ENCODE results near the gene RIT1. TPM values are rescaled to one million over a fixed set of nuclear protein-coding genes. Genes with fewer than 3 reads are reported as not detected.

RIT1 gene
- total and polyA plus RNA-seq, 7 donors = 13.1 to 23.2 (median 16.6) TPM

DNA sequence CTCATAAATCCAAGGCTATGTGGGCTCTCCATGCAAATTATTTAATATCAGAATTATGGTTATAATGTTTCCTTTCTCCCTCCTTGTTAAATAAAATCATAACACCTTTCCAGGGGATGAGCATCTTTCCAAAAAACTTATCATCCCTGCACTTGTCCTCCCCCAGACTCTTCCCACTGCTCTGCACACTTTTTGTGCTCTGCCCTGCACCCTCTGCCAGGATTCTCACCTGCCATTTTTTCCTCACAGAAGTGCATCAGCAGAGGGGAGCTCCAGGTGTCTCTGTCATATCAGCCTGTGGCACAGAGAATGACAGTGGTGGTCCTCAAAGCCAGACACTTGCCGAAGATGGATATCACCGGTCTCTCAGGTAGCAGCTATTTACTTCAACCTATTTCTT, 30.9 kb downstream of the RIT1 start:
- Histone ChIP-seq H3K9me3 (no peaks in the 10 kb centered on the region), H3K4me3 (no peak overlapping the region), H3K27me3 (no peaks in the 10 kb centered on the region), H3K4me1 (no peaks in the 10 kb centered on the region), H3K27ac (no peak overlapping the region), H3K36me3 (peaks cover 0 to 28% (median 0%) of the 10 kb centered on the region in 4 donors)
- intact Hi-C loops (cut with DNase I) = no loop called here
- no peak for DNase-seq
- TF ChIP-seq POLR2A (IDR thresholded peaks at IDR 0.05) = no peak
- 94 to 98% methylated on average over 2 of the region's 2 CpGs for WGBS, 2 donors

DNA sequence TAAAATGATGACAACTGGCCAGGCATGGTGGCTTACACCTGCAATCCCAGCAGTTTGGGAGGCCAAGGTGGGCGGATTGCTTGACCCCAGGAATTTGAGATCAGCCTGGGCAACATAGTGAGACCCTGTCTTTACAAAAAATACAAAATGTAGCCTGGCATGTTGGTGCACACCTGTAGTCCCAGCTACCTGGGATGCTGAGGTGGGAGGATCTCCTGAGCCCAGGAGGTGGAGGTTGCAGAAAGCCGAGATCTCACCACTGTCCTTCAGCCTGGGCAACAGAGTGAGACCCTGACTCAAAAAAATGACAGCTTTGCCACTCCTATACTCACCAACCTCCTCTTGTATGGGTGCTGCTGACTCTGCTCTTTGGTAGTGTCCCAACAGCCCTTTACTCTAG, 33.2 kb downstream of the RIT1 start:
- DNase-seq = no peak
- H3K9me3 ChIP-seq = no peaks in the 10 kb centered on the region
- H3K4me1 ChIP-seq = peaks cover 0 to 3% (median 0%) of the 10 kb centered on the region in 4 donors
- peaks cover 0 to 21% (median 0%) of the 10 kb centered on the region in 4 donors for H3K36me3 ChIP-seq
- TF ChIP-seq EP300 (IDR thresholded peaks at IDR 0.05) = no peak
- 94 to 96% methylated on average over 2 of the region's 2 CpGs for WGBS, 2 donors
- intact Hi-C loops (cut with DNase I) = no loop called here
- no peaks in the 10 kb centered on the region for H3K27me3 ChIP-seq
- H3K27ac ChIP-seq = no peak overlapping the region
- H3K4me3 ChIP-seq = no peak overlapping the region

DNA sequence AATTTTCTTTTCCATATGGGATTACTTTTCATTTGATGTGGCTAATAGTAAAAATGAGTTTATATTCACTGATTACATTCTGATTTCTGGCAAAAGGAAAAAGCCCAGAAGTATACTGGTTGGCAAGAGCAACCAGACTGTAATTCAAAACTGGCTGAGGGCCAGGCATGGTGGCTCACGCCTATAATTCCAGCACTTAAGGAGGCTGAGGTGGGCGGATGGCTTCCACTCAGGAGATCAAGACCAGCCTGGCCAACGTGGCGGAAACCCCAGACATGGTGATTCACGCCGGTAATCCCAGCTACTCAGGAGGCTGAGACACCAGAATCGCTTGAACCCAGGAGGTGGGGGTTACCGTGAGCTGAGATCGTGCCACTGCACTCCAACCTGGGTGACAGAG, 37.3 kb downstream of the RIT1 start:
- no peak for DNase-seq
- H3K4me3 ChIP-seq = no peak overlapping the region

DNA sequence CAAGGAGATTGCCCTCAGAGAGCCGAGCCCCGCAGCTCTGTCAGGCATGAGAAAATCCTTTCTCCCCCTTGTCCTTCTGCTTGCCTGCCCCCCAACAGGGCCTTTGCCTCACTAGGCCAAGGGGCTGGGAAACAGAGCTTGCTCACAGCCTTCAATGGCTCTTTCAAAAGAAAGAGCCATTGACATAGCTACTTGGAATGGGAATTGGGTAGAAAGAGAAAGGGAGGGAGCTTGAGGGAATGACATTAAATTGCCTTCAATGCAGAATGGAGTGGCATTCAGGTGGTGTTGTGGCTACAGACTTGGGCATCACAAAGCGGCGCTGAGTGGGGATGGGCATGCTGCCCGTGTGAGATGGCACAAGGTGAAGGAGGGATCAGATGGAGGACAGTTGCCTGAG, 38.6 kb downstream of the RIT1 start:
- no peaks in the 10 kb centered on the region for H3K27me3 ChIP-seq
- peaks cover 0 to 5% (median 0%) of the 10 kb centered on the region in 4 donors for H3K36me3 ChIP-seq
- TF ChIP-seq, protein P1, sequence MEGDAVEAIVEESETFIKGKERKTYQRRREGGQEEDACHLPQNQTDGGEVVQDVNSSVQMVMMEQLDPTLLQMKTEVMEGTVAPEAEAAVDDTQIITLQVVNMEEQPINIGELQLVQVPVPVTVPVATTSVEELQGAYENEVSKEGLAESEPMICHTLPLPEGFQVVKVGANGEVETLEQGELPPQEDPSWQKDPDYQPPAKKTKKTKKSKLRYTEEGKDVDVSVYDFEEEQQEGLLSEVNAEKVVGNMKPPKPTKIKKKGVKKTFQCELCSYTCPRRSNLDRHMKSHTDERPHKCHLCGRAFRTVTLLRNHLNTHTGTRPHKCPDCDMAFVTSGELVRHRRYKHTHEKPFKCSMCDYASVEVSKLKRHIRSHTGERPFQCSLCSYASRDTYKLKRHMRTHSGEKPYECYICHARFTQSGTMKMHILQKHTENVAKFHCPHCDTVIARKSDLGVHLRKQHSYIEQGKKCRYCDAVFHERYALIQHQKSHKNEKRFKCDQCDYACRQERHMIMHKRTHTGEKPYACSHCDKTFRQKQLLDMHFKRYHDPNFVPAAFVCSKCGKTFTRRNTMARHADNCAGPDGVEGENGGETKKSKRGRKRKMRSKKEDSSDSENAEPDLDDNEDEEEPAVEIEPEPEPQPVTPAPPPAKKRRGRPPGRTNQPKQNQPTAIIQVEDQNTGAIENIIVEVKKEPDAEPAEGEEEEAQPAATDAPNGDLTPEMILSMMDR (IDR thresholded peaks at IDR 0.05) = no peak
- TF ChIP-seq POLR2AphosphoS5 (IDR thresholded peaks at IDR 0.05) (no peak), POLR2A (IDR thresholded peaks at IDR 0.05) (no peak), EP300 (IDR thresholded peaks at IDR 0.05) (no peak)
- intact Hi-C loops (cut with DNase I) = no loop called here
- H3K4me1 ChIP-seq = peaks cover 0 to 6% (median 1%) of the 10 kb centered on the region in 4 donors
- WGBS, 2 donors = 93 to 95% methylated on average over 5 of the region's 5 CpGs
- DNase-seq = no peak
- H3K9me3 ChIP-seq = no peaks in the 10 kb centered on the region
- H3K4me3 ChIP-seq = no peak overlapping the region
- H3K27ac ChIP-seq = peak overlapping the region in 2 of 4 donors; percentile 21 to 38

More for the DNA sequence above, 37.3 kb downstream of the RIT1 start:
- 40 to 78% methylated on average over 9 of the region's 9 CpGs for WGBS, 2 donors
- no peaks in the 10 kb centered on the region for H3K9me3 ChIP-seq
- peak overlapping the region in 1 of 4 donors; percentile 20 for H3K27ac ChIP-seq
- peaks cover 0 to 6% (median 1%) of the 10 kb centered on the region in 4 donors for H3K4me1 ChIP-seq
- no peaks in the 10 kb centered on the region for H3K27me3 ChIP-seq
- H3K36me3 ChIP-seq = peaks cover 0 to 5% (median 0%) of the 10 kb centered on the region in 4 donors
- TF ChIP-seq EP300 (IDR thresholded peaks at IDR 0.05) (no peak), POLR2AphosphoS5 (IDR thresholded peaks at IDR 0.05) (no peak), POLR2A (IDR thresholded peaks at IDR 0.05) (no peak)
- TF ChIP-seq, protein P1 (IDR thresholded peaks at IDR 0.05) = no peak
- intact Hi-C loops (cut with DNase I) = no loop called here

DNA sequence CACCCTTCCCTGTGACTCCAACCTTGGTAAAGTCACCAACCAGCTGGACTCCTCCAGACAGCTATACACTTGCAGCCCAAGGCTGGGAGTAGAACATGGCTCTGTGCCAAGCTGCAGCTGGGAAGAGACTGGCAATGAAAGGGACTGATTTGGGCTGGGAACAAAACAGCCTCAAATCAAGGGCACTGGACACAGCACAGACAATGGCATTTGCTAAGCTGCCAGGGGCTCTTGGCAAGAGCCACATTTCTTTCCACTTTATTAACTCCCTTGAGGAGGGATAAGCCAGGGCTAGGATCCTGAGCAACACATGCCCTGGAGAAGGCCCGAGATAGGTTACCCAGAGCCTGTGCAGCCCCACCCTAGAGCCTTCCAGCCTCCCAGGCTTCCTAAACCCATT, 39.8 kb downstream of the RIT1 start:
- H3K27ac ChIP-seq = peak overlapping the region; percentile 21 to 47 (median 42)
- no peak for TF ChIP-seq EP300 (IDR thresholded peaks at IDR 0.05)
- intact Hi-C loops (cut with DNase I) = no loop called here

DNA sequence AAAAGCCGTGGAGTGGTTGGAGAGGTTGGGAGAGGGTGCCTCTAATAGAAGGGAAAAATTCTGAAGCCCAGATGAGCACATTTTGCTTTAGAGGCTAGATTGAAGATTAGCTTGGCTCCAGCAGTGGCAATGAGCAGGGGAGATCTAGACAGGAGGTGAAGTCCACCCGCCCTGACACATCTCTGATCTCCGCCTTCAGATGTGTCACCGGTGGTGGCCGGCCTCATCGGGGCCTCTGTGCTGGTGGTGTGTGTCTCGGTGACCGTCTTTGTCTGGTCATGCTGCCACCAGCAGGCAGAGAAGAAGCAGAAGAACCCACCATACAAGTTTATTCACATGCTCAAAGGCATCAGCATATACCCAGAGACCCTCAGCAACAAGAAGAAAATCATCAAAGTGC, 43.4 kb downstream of the RIT1 start:
- WGBS, 2 donors = 95 to 97% methylated on average over 8 of the region's 8 CpGs
- H3K27me3 ChIP-seq = no peaks in the 10 kb centered on the region
- no peak for TF ChIP-seq POLR2AphosphoS5 (IDR thresholded peaks at IDR 0.05)
- TF ChIP-seq EP300 (IDR thresholded peaks at IDR 0.05) = no peak
- TF ChIP-seq, protein P1 (IDR thresholded peaks at IDR 0.05) = no peak
- no peak for TF ChIP-seq POLR2A (IDR thresholded peaks at IDR 0.05)
- DNase-seq = no peak
- peaks cover 0 to 6% (median 0%) of the 10 kb centered on the region in 4 donors for H3K4me1 ChIP-seq
- intact Hi-C loops (cut with DNase I) = no loop called here
- no peaks in the 10 kb centered on the region for H3K9me3 ChIP-seq
- H3K27ac ChIP-seq = no peak overlapping the region
- H3K36me3 ChIP-seq = peaks cover 0 to 5% (median 0%) of the 10 kb centered on the region in 4 donors
- no peak overlapping the region for H3K4me3 ChIP-seq

More for the DNA sequence above, 39.8 kb downstream of the RIT1 start:
- 69 to 84% methylated on average over 1 of the region's 1 CpG for WGBS, 2 donors
- Histone ChIP-seq H3K27me3 (no peaks in the 10 kb centered on the region), H3K9me3 (no peaks in the 10 kb centered on the region), H3K4me3 (no peak overlapping the region), H3K4me1 (peaks cover 0 to 6% (median 1%) of the 10 kb centered on the region in 4 donors), H3K36me3 (peaks cover 0 to 5% (median 0%) of the 10 kb centered on the region in 4 donors)
- peak; percentile 79 for DNase-seq

All from sigmoid colon (tissue), 7 donors.